Measurements from ENCODE around the gene MDFI. TPM values are rescaled to one million over a fixed set of nuclear protein-coding genes. Genes with fewer than 3 reads are reported as not detected.

The MDFI gene
- total RNA-seq, 1 donor from 2014 or later, result 149 TPM

GRCh38 chr6:41623330-41623729, 14.9 kb upstream of the MDFI start:
- Mint-ChIP-seq H3K27ac (no peak overlapping the region), H3K27me3 (ENCODE audit: low read depth) (no peaks in the 10 kb centered on the region), H3K36me3 (peaks cover 3% of the 10 kb centered on the region), H3K4me1 (peaks cover 34% of the 10 kb centered on the region), H3K9me3 (peaks cover 14% of the 10 kb centered on the region), H3K4me3 (no peak overlapping the region)
- no peak for TF ChIP-seq CTCF (IDR thresholded peaks at IDR 0.05; ENCODE audit: unreplicated experiment)
- DNase-seq (ENCODE audit: low spot score in 2 of 2, unreplicated experiment in 2 of 2), result no peak

GRCh38 chr6:41624621-41625380, 13.5 kb upstream of the MDFI start:
- Mint-ChIP-seq H3K36me3 (peaks cover 3% of the 10 kb centered on the region), H3K9me3 (peaks cover 14% of the 10 kb centered on the region), H3K4me1 (peaks cover 34% of the 10 kb centered on the region), H3K27ac (no peak overlapping the region), H3K27me3 (ENCODE audit: low read depth) (no peaks in the 10 kb centered on the region), H3K4me3 (no peak overlapping the region)
- no peak for DNase-seq (ENCODE audit: low spot score in 2 of 2, unreplicated experiment in 2 of 2)
- no peak for TF ChIP-seq CTCF (IDR thresholded peaks at IDR 0.05; ENCODE audit: unreplicated experiment)

- peaks cover 3% of the 10 kb centered on the region for H3K36me3 Mint-ChIP-seq
- TF ChIP-seq CTCF (IDR thresholded peaks at IDR 0.05; ENCODE audit: unreplicated experiment), result no peak
- no peak overlapping the region for H3K4me3 Mint-ChIP-seq
- H3K4me1 Mint-ChIP-seq, result peaks cover 34% of the 10 kb centered on the region
- peak overlapping the region; percentile 39 for H3K27ac Mint-ChIP-seq
- no peaks in the 10 kb centered on the region for H3K27me3 Mint-ChIP-seq (ENCODE audit: low read depth)
- no peak for DNase-seq (ENCODE audit: low spot score in 2 of 2, unreplicated experiment in 2 of 2)
- H3K9me3 Mint-ChIP-seq, result peaks cover 11% of the 10 kb centered on the region
These were observed 12.8 kb upstream of the MDFI start for GRCh38 chr6:41625442-41625841.

- Mint-ChIP-seq H3K27me3 (ENCODE audit: low read depth) (no peaks in the 10 kb centered on the region), H3K4me1 (peaks cover 34% of the 10 kb centered on the region), H3K4me3 (no peak overlapping the region), H3K27ac (no peak overlapping the region), H3K36me3 (peaks cover 3% of the 10 kb centered on the region), H3K9me3 (peaks cover 9% of the 10 kb centered on the region)
- DNase-seq (ENCODE audit: low spot score in 2 of 2, unreplicated experiment in 2 of 2), result no peak
- no peak for TF ChIP-seq CTCF (IDR thresholded peaks at IDR 0.05; ENCODE audit: unreplicated experiment)
These were observed 12.2 kb upstream of the MDFI start for GRCh38 chr6:41626022-41626421.

- Mint-ChIP-seq H3K36me3 (no peaks in the 10 kb centered on the region), H3K27me3 (ENCODE audit: low read depth) (no peaks in the 10 kb centered on the region)
- no peak for DNase-seq (ENCODE audit: low spot score in 2 of 2, unreplicated experiment in 2 of 2)
These were observed 11.4 kb upstream of the MDFI start for GRCh38 chr6:41626917-41627316.

More at GRCh38 chr6:41626917-41627316, 11.4 kb upstream of the MDFI start:
- peaks cover 34% of the 10 kb centered on the region for H3K4me1 Mint-ChIP-seq
- no peak for TF ChIP-seq CTCF (IDR thresholded peaks at IDR 0.05; ENCODE audit: unreplicated experiment)
- H3K9me3 Mint-ChIP-seq, result peaks cover under 1% of the 10 kb centered on the region
- no peak overlapping the region for H3K4me3 Mint-ChIP-seq
- H3K27ac Mint-ChIP-seq, result peak overlapping the region; percentile 64
